ENCODE measurements around the gene MTARC2. TPM values are rescaled to one million over a fixed set of nuclear protein-coding genes. Genes with fewer than 3 reads are reported as not detected.

MTARC2 gene
- total and polyA plus RNA-seq, 9 donors: 12.8 to 80.2 (median 23.6) TPM

DNA sequence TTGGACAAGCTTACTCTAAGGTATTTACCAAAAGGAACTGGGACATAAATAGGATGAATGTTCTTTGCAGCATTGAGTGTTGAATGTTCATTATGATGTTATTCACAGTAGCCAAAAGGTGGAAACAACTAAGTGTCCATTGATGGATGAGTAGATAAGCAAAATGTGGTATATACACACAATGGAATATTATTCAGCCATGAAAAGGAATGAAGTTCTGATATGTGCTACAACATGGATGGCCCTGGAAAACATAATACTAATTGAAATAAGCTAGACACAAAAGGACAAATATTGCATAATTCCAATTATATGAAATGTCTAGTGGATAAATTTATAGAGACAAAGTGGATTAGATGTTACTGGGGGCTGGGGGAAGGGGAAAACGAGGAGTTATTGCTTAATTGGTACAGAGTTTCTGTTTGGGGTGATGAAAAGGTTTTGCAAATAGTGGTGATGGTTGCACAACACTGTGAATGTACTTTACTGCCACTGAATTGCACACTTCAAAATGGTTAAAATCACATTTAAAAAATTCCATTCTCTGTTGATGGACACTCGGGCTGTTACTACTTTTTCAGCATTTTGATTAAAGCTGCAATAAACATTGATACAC lies 41.5 kb downstream of the MTARC2 start:
- Histone ChIP-seq H3K4me3 (no peak overlapping the region), H3K36me3 (no peaks in the 10 kb centered on the region), H3K4me1 (ENCODE audit: insufficient read depth) (peaks cover 8% of the 10 kb centered on the region), H3K9me3 (no peaks in the 10 kb centered on the region), H3K27me3 (no peaks in the 10 kb centered on the region), H3K27ac (no peak overlapping the region)
- DNase-seq: no peak
- intact Hi-C loops (cut with DNase I): no loop called here
- WGBS, 3 donors: 75 to 81% (median 81%) methylated on average over 2 of the region's 2 CpGs
- TF ChIP-seq, protein P1, sequence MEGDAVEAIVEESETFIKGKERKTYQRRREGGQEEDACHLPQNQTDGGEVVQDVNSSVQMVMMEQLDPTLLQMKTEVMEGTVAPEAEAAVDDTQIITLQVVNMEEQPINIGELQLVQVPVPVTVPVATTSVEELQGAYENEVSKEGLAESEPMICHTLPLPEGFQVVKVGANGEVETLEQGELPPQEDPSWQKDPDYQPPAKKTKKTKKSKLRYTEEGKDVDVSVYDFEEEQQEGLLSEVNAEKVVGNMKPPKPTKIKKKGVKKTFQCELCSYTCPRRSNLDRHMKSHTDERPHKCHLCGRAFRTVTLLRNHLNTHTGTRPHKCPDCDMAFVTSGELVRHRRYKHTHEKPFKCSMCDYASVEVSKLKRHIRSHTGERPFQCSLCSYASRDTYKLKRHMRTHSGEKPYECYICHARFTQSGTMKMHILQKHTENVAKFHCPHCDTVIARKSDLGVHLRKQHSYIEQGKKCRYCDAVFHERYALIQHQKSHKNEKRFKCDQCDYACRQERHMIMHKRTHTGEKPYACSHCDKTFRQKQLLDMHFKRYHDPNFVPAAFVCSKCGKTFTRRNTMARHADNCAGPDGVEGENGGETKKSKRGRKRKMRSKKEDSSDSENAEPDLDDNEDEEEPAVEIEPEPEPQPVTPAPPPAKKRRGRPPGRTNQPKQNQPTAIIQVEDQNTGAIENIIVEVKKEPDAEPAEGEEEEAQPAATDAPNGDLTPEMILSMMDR (IDR thresholded peaks at IDR 0.05): no peak
- TF ChIP-seq POLR2A (IDR thresholded peaks at IDR 0.05): no peak
- no peak for TF ChIP-seq EP300 (IDR thresholded peaks at IDR 0.05)

DNA sequence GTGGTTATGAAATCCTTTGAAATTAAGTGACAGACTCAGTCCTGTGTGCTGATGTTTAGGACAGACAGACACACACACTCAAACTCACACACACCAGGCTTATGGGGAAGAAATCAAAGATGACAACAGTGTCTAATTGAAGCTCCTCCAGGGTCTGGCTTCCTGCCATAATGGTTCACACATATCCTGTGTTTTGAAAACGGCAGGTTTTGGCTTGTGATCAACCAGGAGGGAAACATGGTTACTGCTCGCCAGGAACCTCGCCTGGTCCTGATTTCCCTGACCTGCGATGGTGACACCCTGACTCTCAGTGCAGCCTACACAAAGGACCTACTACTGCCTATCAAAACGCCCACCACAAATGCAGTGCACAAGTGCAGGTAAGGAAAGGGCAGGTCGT lies 43.2 kb downstream of the MTARC2 start:
- Histone ChIP-seq H3K4me1 (ENCODE audit: insufficient read depth) (peaks cover 5% of the 10 kb centered on the region), H3K27ac (no peak overlapping the region)

DNA sequence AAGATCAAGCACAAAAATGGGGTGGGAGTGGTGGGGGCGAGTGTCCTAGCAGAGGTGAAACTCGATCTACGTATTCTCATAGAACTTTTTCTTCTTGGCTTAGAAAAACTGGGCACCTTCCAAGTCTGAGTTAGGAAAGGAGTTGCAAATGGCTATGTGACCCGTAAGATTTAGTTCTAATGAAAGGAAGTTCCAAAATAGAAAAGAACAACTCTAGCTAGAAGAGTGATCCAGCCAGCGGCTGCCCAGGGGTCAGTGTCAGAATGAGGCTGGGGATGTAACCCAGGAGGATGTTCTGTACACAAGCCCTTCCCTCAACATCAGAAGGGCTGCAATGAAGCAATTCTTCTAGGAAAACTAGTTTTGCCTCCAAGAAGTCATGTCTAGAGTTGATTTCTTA lies 43.8 kb downstream of the MTARC2 start:
- TF ChIP-seq POLR2A (IDR thresholded peaks at IDR 0.05): no peak
- TF ChIP-seq, protein P1 (IDR thresholded peaks at IDR 0.05): no peak
- WGBS, 3 donors: 18 to 30% (median 26%) methylated on average over 5 of the region's 5 CpGs
- intact Hi-C loops (cut with DNase I): no loop called here
- H3K27ac ChIP-seq: no peak overlapping the region
- H3K36me3 ChIP-seq: no peaks in the 10 kb centered on the region
- H3K9me3 ChIP-seq: no peaks in the 10 kb centered on the region
- no peaks in the 10 kb centered on the region for H3K27me3 ChIP-seq
- H3K4me3 ChIP-seq: no peak overlapping the region
- DNase-seq: peak in 1 of 5 donors; percentile 48
- peaks cover 3% of the 10 kb centered on the region for H3K4me1 ChIP-seq (ENCODE audit: insufficient read depth)

More for the DNA sequence above, 43.2 kb downstream of the MTARC2 start:
- Histone ChIP-seq H3K27me3 (no peaks in the 10 kb centered on the region), H3K36me3 (no peaks in the 10 kb centered on the region), H3K9me3 (no peaks in the 10 kb centered on the region), H3K4me3 (no peak overlapping the region)
- no peak for DNase-seq
- intact Hi-C loops (cut with DNase I): no loop called here
- no peak for TF ChIP-seq POLR2A (IDR thresholded peaks at IDR 0.05)
- TF ChIP-seq EP300 (IDR thresholded peaks at IDR 0.05): no peak
- TF ChIP-seq, protein P1 (IDR thresholded peaks at IDR 0.05): no peak
- 58 to 62% (median 60%) methylated on average over 6 of the region's 6 CpGs for WGBS, 3 donors

DNA sequence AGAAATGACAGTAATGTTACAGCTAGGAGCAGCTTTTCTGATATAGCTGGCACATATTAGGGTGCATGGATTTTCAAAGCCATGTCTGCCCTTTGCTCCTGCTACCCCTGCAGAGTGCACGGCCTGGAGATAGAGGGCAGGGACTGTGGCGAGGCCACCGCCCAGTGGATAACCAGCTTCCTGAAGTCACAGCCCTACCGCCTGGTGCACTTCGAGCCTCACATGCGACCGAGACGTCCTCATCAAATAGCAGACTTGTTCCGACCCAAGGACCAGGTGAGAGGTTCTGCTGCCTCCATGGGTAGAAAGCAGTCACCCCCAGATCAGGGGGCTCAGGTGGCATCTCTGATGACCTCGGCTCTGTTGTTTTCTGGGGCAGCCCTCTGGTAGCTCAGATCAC lies 48.4 kb downstream of the MTARC2 start:
- intact Hi-C loops (cut with DNase I): no loop called here

More for the DNA sequence above, 48.4 kb downstream of the MTARC2 start:
- 90 to 94% (median 92%) methylated on average over 10 of the region's 10 CpGs for WGBS, 3 donors
- DNase-seq: no peak
- TF ChIP-seq, protein P1 (IDR thresholded peaks at IDR 0.05): no peak
- TF ChIP-seq POLR2A (IDR thresholded peaks at IDR 0.05): no peak
- TF ChIP-seq EP300 (IDR thresholded peaks at IDR 0.05): no peak
- H3K36me3 ChIP-seq: no peaks in the 10 kb centered on the region
- H3K4me1 ChIP-seq (ENCODE audit: insufficient read depth): no peaks in the 10 kb centered on the region
- H3K27ac ChIP-seq: no peak overlapping the region
- no peaks in the 10 kb centered on the region for H3K9me3 ChIP-seq
- no peaks in the 10 kb centered on the region for H3K27me3 ChIP-seq
- no peak overlapping the region for H3K4me3 ChIP-seq
